BLaER1 treated with 17β-estradiol and CSF1 and Interleukin-3, amounts not matched to agents 10 nM and 100 nM (cell line): Measurements from ENCODE around the gene AADAC.
"Not testable (repeated sequence)": the region's sequence is repeated elsewhere in the genome, so short reads cannot be mapped to it uniquely, and the experiment has no call there.

Experiments
- H3K27ac ChIP-seq, 11 experiments: shearing (Covaris generic); formaldehyde crosslinking; 2 replicates each; pipeline ENCODE4 v1.8.1; 2022
- H3K27me3 ChIP-seq, 11 experiments: shearing (Covaris generic); formaldehyde crosslinking; 2 replicates each; pipeline ENCODE4 v1.8.1; 2022
- H3K36me3 ChIP-seq, 11 experiments: shearing (Covaris generic); formaldehyde crosslinking; 2 replicates each; pipeline ENCODE4 v1.8.1; 2022
- H3K4me1 ChIP-seq, 10 experiments: shearing (Covaris generic); formaldehyde crosslinking; 2 replicates each; pipeline ENCODE4 v1.8.1; 2022
- H3K4me2 ChIP-seq, 11 experiments: shearing (Covaris generic); formaldehyde crosslinking; 2 replicates each; pipeline ENCODE4 v1.8.1; 2022
- H3K4me3 ChIP-seq, 10 experiments: shearing (Covaris generic); formaldehyde crosslinking; 2 replicates each; pipeline ENCODE4 v1.8.1; 2022
- H3K9ac ChIP-seq, 11 experiments: shearing (Covaris generic); formaldehyde crosslinking; 2 replicates each; pipeline ENCODE4 v1.8.1; 2022
- H3K9me3 ChIP-seq, 11 experiments: shearing (Covaris generic); formaldehyde crosslinking; replicated peaks in 1 of 11; 2 replicates each; pipeline ENCODE4 v1.8.1; 2022
- H4K20me1 ChIP-seq, 11 experiments: shearing (Covaris generic); formaldehyde crosslinking; 2 replicates each; pipeline ENCODE4 v1.8.1; 2022
- Cebpa-rat ChIP-seq, 11 experiments: shearing (Covaris generic); IDR thresholded peaks; 2 replicates each; pipeline ENCODE4 v1.8.1; 2022

The AADAC gene

GRCh38 chr3:151839313-151839631 lies 25.4 kb downstream of the AADAC start:
- Histone ChIP-seq H3K9me3 (no peaks in the 10 kb centered on the region), H3K36me3 (no peaks in the 10 kb centered on the region), H3K4me1 (peaks cover 17 to 35% (median 31%) of the 10 kb centered on the region in 10 experiments), H4K20me1 (no peaks in the 10 kb centered on the region), H3K4me3 (no peak overlapping the region), H3K9ac (no peak overlapping the region), H3K27me3 (no peaks in the 10 kb centered on the region), H3K27ac (no peak overlapping the region), H3K4me2 (no peak overlapping the region; a peak in 3 of 22 replicates)
- TF ChIP-seq Cebpa-rat (IDR thresholded peaks at IDR 0.05), result no peak

GRCh38 chr3:151841801-151842200 lies 27.9 kb downstream of the AADAC start:
- Histone ChIP-seq H3K4me2 (no peak overlapping the region), H3K27ac (no peak overlapping the region), H3K4me1 (peaks cover 5 to 16% (median 11%) of the 10 kb centered on the region in 10 experiments; a peak in 18 of 20 replicates), H3K27me3 (no peaks in the 10 kb centered on the region), H3K36me3 (no peaks in the 10 kb centered on the region), H3K9me3 (0 out of 22 replicates have a peak, but pooled peaks cover 0 to 4% (median 0%) of the 10 kb centered on the region in 11 experiments), H3K4me3 (no peak overlapping the region), H4K20me1 (no peaks in the 10 kb centered on the region), H3K9ac (no peak overlapping the region)
- TF ChIP-seq Cebpa-rat (IDR thresholded peaks at IDR 0.05), result no peak

GRCh38 chr3:151843275-151843674 lies 29.4 kb downstream of the AADAC start:
- H3K4me3 ChIP-seq, result no peak overlapping the region
- 0 out of 22 replicates have a peak, but pooled peaks cover 0 to 5% (median 0%) of the 10 kb centered on the region in 11 experiments for H3K9me3 ChIP-seq
- TF ChIP-seq Cebpa-rat (IDR thresholded peaks at IDR 0.05), result no peak
- H3K4me1 ChIP-seq, result peaks cover 0 to 8% (median 5%) of the 10 kb centered on the region in 10 experiments; a peak in 11 of 20 replicates
- H3K9ac ChIP-seq, result no peak overlapping the region
- H4K20me1 ChIP-seq, result no peaks in the 10 kb centered on the region
- H3K27ac ChIP-seq, result no peak overlapping the region
- no peak overlapping the region for H3K4me2 ChIP-seq
- no peaks in the 10 kb centered on the region for H3K36me3 ChIP-seq
- no peaks in the 10 kb centered on the region for H3K27me3 ChIP-seq

- no peak overlapping the region for H3K27ac ChIP-seq
- no peak overlapping the region for H3K4me3 ChIP-seq
- no peaks in the 10 kb centered on the region for H3K36me3 ChIP-seq
- no peaks in the 10 kb centered on the region for H3K4me1 ChIP-seq
- peaks cover 8 to 18% (median 13%) of the 10 kb centered on the region in 11 experiments; a peak in 21 of 22 replicates for H3K9me3 ChIP-seq
- no peaks in the 10 kb centered on the region for H3K27me3 ChIP-seq
- H4K20me1 ChIP-seq, result no peaks in the 10 kb centered on the region
- H3K4me2 ChIP-seq, result no peak overlapping the region
- TF ChIP-seq Cebpa-rat (IDR thresholded peaks at IDR 0.05), result no peak
- no peak overlapping the region for H3K9ac ChIP-seq
Measured at GRCh38 chr3:151845306-151845905, 31.5 kb downstream of the AADAC start.

- not testable (repeated sequence) for H3K4me2 ChIP-seq, H3K36me3 ChIP-seq, H3K4me3 ChIP-seq, H3K4me1 ChIP-seq, H3K27ac ChIP-seq, H3K27me3 ChIP-seq, H4K20me1 ChIP-seq, H3K9ac ChIP-seq
- peaks cover 16 to 37% (median 32%) of the 10 kb centered on the region in 11 experiments; a peak in 21 of 22 replicates for H3K9me3 ChIP-seq
Measured at GRCh38 chr3:151850065-151850464, 36.1 kb downstream of the AADAC start.

- H3K36me3 ChIP-seq, result no peaks in the 10 kb centered on the region
- peaks cover 16 to 35% (median 32%) of the 10 kb centered on the region in 11 experiments; a peak in 21 of 22 replicates for H3K9me3 ChIP-seq
- peaks cover 0 to 5% (median 0%) of the 10 kb centered on the region in 10 experiments; a peak in 3 of 20 replicates for H3K4me1 ChIP-seq
- H4K20me1 ChIP-seq, result no peaks in the 10 kb centered on the region
- TF ChIP-seq Cebpa-rat (IDR thresholded peaks at IDR 0.05), result no peak
- no peak overlapping the region for H3K27ac ChIP-seq
- H3K27me3 ChIP-seq, result no peaks in the 10 kb centered on the region
- H3K4me2 ChIP-seq, result no peak overlapping the region
- H3K9ac ChIP-seq, result no peak overlapping the region
- H3K4me3 ChIP-seq, result no peak overlapping the region
Measured at GRCh38 chr3:151852074-151852811, 38.3 kb downstream of the AADAC start.

GRCh38 chr3:151856118-151856517 lies 42.2 kb downstream of the AADAC start:
- peaks cover 0 to 17% (median 13%) of the 10 kb centered on the region in 11 experiments; a peak in 16 of 22 replicates for H3K9me3 ChIP-seq
- H3K4me1 ChIP-seq, result peaks cover 0 to 5% (median 0%) of the 10 kb centered on the region in 10 experiments; a peak in 3 of 20 replicates
- H3K4me3 ChIP-seq, result no peak overlapping the region
- H3K27ac ChIP-seq, result no peak overlapping the region
- no peak overlapping the region for H3K4me2 ChIP-seq
- no peaks in the 10 kb centered on the region for H3K36me3 ChIP-seq
- H3K27me3 ChIP-seq, result no peaks in the 10 kb centered on the region
- H3K9ac ChIP-seq, result no peak overlapping the region
- TF ChIP-seq Cebpa-rat (IDR thresholded peaks at IDR 0.05), result no peak
- H4K20me1 ChIP-seq, result no peaks in the 10 kb centered on the region

- no peak overlapping the region for H3K4me3 ChIP-seq
- no peak overlapping the region for H3K4me2 ChIP-seq
- H3K9ac ChIP-seq, result no peak overlapping the region
- peaks cover 0 to 5% (median 0%) of the 10 kb centered on the region in 10 experiments; a peak in 3 of 20 replicates for H3K4me1 ChIP-seq
- H3K27ac ChIP-seq, result no peak overlapping the region
- H3K9me3 ChIP-seq, result peaks cover 0 to 11% (median 8%) of the 10 kb centered on the region in 11 experiments; a peak in 14 of 22 replicates
- H3K27me3 ChIP-seq, result no peaks in the 10 kb centered on the region
- H4K20me1 ChIP-seq, result no peaks in the 10 kb centered on the region
- no peak for TF ChIP-seq Cebpa-rat (IDR thresholded peaks at IDR 0.05)
- no peaks in the 10 kb centered on the region for H3K36me3 ChIP-seq
Measured at GRCh38 chr3:151856641-151857040, 42.7 kb downstream of the AADAC start.

- no peaks in the 10 kb centered on the region for H4K20me1 ChIP-seq
- no peak overlapping the region for H3K4me2 ChIP-seq
- no peaks in the 10 kb centered on the region for H3K27me3 ChIP-seq
- no peak overlapping the region for H3K4me3 ChIP-seq
- H3K27ac ChIP-seq, result no peak overlapping the region
- no peaks in the 10 kb centered on the region for H3K9me3 ChIP-seq
- H3K36me3 ChIP-seq, result no peaks in the 10 kb centered on the region
- no peak overlapping the region for H3K9ac ChIP-seq
- no peaks in the 10 kb centered on the region for H3K4me1 ChIP-seq
- no peak for TF ChIP-seq Cebpa-rat (IDR thresholded peaks at IDR 0.05)
Measured at GRCh38 chr3:151859233-151859673, 45.3 kb downstream of the AADAC start.
